Esophagus squamous epithelium (tissue), 5 donors: Measurements from ENCODE around the gene TMEM252. TPM values are rescaled to one million over a fixed set of nuclear protein-coding genes. Genes with fewer than 3 reads are reported as not detected.
A peak's percentile ranks its signal among the peaks of the same experiment; 100 is the strongest.

Source experiments
- DNase-seq: peaks from one replicate; lab custom pipeline; 2025; lab: John Stamatoyannopoulos, UW
- H3K27ac ChIP-seq, 4 donors: fragments of 200-600 bp; sonication (generic); one replicate each; pipeline ENCODE4 v1.5.1; 2016 to 2019; ENCODE audit warnings: mild to moderate bottlenecking in 1 of 4
- H3K27me3 ChIP-seq, 4 donors: fragments of 200-600 bp; sonication (generic); 1 replicate in 3 of 4; 2 replicates in 1 of 4; pipeline versions ENCODE4 v1.5.1 to v1.6.0; 2017 to 2021; ENCODE audit warnings: antibody characterized with exemption in 1 of 4
- H3K36me3 ChIP-seq, 3 donors: fragments of 200-600 bp; sonication (generic); one replicate each; pipeline ENCODE4 v1.5.1; 2016 to 2019
- H3K4me1 ChIP-seq, 3 donors: fragments of 200-600 bp; sonication (generic); one replicate each; pipeline ENCODE4 v1.5.1; 2017 to 2019
- H3K4me3 ChIP-seq, 4 donors: fragments of 200-600 bp; sonication (generic); 1 replicate in 3 of 4; 2 replicates in 1 of 4; pipeline ENCODE4 v1.5.1; 2016 to 2019; ENCODE audit warnings: mild to moderate bottlenecking in 2 of 4, moderate library complexity in 1 of 4
- H3K9me3 ChIP-seq, 3 donors: fragments of 200-600 bp; sonication (generic); one replicate each; pipeline ENCODE4 v1.5.1; 2016 to 2019
- CTCF ChIP-seq, 6 experiments: fragments of 450-650 bp in 4 of 6; fragments of 200-600 bp in 2 of 6; sonication (generic) in 2 of 6; IDR thresholded peaks; one replicate each; pipeline ENCODE4 v1.5.1; 2016 to 2019; ENCODE audit warnings: antibody characterized with exemption in 6 of 6, mild to moderate bottlenecking in 4 of 6, moderate library complexity in 4 of 6
- POLR2A ChIP-seq, 4 donors: fragments of 450-650 bp; IDR thresholded peaks; one replicate each; pipeline ENCODE4 v1.6.1; 2017; ENCODE audit warnings: antibody characterized with exemption in 4 of 4, mild to moderate bottlenecking in 4 of 4, moderate library complexity in 3 of 4
- WGBS, 2 donors: methylation state at CpG; one replicate each; pipeline ENCODE4 v1.1.5; 2018; 5-methylcytosine and 5-hydroxymethylcytosine counted together
- intact Hi-C: fragments of 100-400 bp; cut with DNase I; formaldehyde crosslinking; loops from one replicate; pipeline ENCODE4 v1.15.0; 2022
- total RNA-seq, 4 donors: library from RNA; depleted of rRNA; stranded (reverse); fragments of >200 nt; gene quantifications; one replicate each; pipeline ENCODE4 v1.1.0, GENCODE V29; 2016
- donor health status: DM: yes; HTN: yes; CAD: no.

The TMEM252 gene
- total RNA-seq, 4 donors from 2014 or later = not detected

- H3K4me1 ChIP-seq = peaks cover 0 to 14% (median 0%) of the 10 kb centered on the region in 3 donors
- intact Hi-C loops = no loop called here
- no peak overlapping the region for H3K4me3 ChIP-seq
- WGBS, 2 donors = 36 to 57% methylated on average over 3 of the region's 3 CpGs
- H3K36me3 ChIP-seq = peaks cover 0 to 6% (median 0%) of the 10 kb centered on the region in 3 donors
- H3K9me3 ChIP-seq = no peaks in the 10 kb centered on the region
- no peak for TF ChIP-seq CTCF (IDR thresholded peaks at IDR 0.05)
- TF ChIP-seq POLR2A (IDR thresholded peaks at IDR 0.05) = no peak
- DNase-seq = no peak
- peak overlapping the region in 3 of 4 donors; percentile 36 to 69 (median 52) for H3K27ac ChIP-seq
- no peaks in the 10 kb centered on the region for H3K27me3 ChIP-seq
Measured at GRCh38 chr9:68493958-68494577, 46.6 kb downstream of the TMEM252 start.

- peaks cover 0 to 6% (median 0%) of the 10 kb centered on the region in 3 donors for H3K36me3 ChIP-seq
- H3K4me3 ChIP-seq = no peak overlapping the region
- peaks cover 0 to 13% (median 0%) of the 10 kb centered on the region in 3 donors for H3K4me1 ChIP-seq
- TF ChIP-seq POLR2A (IDR thresholded peaks at IDR 0.05) (no peak), CTCF (IDR thresholded peaks at IDR 0.05) (no peak)
- peak overlapping the region in 3 of 4 donors; percentile 36 to 69 (median 52) for H3K27ac ChIP-seq
- intact Hi-C loops = no loop called here
- no peaks in the 10 kb centered on the region for H3K9me3 ChIP-seq
- DNase-seq = no peak
- H3K27me3 ChIP-seq = no peaks in the 10 kb centered on the region
Measured at GRCh38 chr9:68493541-68493940, 47.1 kb downstream of the TMEM252 start.

GRCh38 chr9:68492806-68493205 is 47.9 kb downstream of the TMEM252 start:
- H3K36me3 ChIP-seq = peaks cover 0 to 6% (median 0%) of the 10 kb centered on the region in 3 donors
- intact Hi-C loops = no loop called here
- 57 to 68% methylated on average over 6 of the region's 6 CpGs for WGBS, 2 donors
- DNase-seq = no peak
- no peak for TF ChIP-seq POLR2A (IDR thresholded peaks at IDR 0.05)
- no peak for TF ChIP-seq CTCF (IDR thresholded peaks at IDR 0.05)
- no peaks in the 10 kb centered on the region for H3K27me3 ChIP-seq
- peak overlapping the region in 3 of 4 donors; percentile 38 to 52 (median 49) for H3K27ac ChIP-seq
- no peaks in the 10 kb centered on the region for H3K9me3 ChIP-seq
- peaks cover 0 to 13% (median 0%) of the 10 kb centered on the region in 3 donors for H3K4me1 ChIP-seq
- no peak overlapping the region for H3K4me3 ChIP-seq

DNA sequence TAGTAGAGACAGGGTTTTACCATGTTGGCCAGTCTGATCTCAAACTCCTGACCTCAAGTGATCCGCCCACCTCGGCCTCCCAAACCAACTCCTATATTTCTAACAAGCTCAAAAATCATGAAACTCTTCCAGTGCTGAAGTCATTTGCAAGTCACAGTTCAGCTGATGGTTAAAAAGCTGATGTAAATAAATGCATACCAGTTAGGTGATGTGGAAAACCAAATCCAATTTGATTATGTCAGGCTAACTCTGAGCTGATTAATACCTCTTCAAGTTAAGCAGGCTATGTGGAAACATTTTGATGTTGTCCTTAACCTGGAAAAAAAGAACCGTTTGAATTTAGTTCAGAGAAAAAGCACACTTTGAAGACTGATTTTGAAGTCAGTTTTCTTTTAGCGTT is 51.0 kb downstream of the TMEM252 start:
- Histone ChIP-seq H3K27ac (peak overlapping the region in 1 of 4 donors; percentile 36), H3K36me3 (peaks cover 0 to 29% (median 3%) of the 10 kb centered on the region in 3 donors), H3K4me1 (peaks cover 0 to 13% (median 0%) of the 10 kb centered on the region in 3 donors), H3K9me3 (no peaks in the 10 kb centered on the region), H3K4me3 (no peak overlapping the region), H3K27me3 (no peaks in the 10 kb centered on the region)
- 66 to 75% methylated on average over 4 of the region's 4 CpGs for WGBS, 2 donors
- no peak for TF ChIP-seq CTCF (IDR thresholded peaks at IDR 0.05)
- TF ChIP-seq POLR2A (IDR thresholded peaks at IDR 0.05) = no peak
- DNase-seq = no peak
- intact Hi-C loops = no loop called here

- DNase-seq = no peak
- TF ChIP-seq POLR2A (IDR thresholded peaks at IDR 0.05) (no peak), CTCF (IDR thresholded peaks at IDR 0.05) (no peak)
- 43 to 52% methylated on average over 2 of the region's 2 CpGs for WGBS, 2 donors
- H3K9me3 ChIP-seq = no peaks in the 10 kb centered on the region
- peak overlapping the region in 1 of 4 donors; percentile 33 for H3K27ac ChIP-seq
- peaks cover 0 to 29% (median 3%) of the 10 kb centered on the region in 3 donors for H3K36me3 ChIP-seq
- intact Hi-C loops = no loop called here
- H3K27me3 ChIP-seq = no peaks in the 10 kb centered on the region
- no peak overlapping the region for H3K4me3 ChIP-seq
- peaks cover 0 to 7% (median 0%) of the 10 kb centered on the region in 3 donors for H3K4me1 ChIP-seq
Measured at GRCh38 chr9:68488126-68488525, 52.6 kb downstream of the TMEM252 start.
